DND-41 (cell line): ENCODE results near the gene RASA2.

Experiments
- ATAC-seq: fragments of 200-7000 bp; cut with Tn5 transposase; 3 replicates; pipeline ENCODE4 v1.9.1; 2021; ENCODE audit warnings: low read depth; ENCODE audit not compliant: insufficient read depth
- DNase-seq: peaks from one replicate; pipeline ENCODE4 v3.0.0-alpha.2; 2020
- H2AFZ ChIP-seq: 2 replicates; pipeline ENCODE4 v1.6.0; 2012; ENCODE audit warnings: low read depth, low read length
- H3K27ac ChIP-seq: 2 replicates; pipeline ENCODE4 v1.5.1; 2012; ENCODE audit warnings: low read length, inconsistent platforms
- H3K27me3 ChIP-seq: fragments of 200-600 bp; sonication (generic); 2 replicates; pipeline ENCODE4 v1.6.0; 2012; ENCODE audit warnings: low read length, mild to moderate bottlenecking, inconsistent platforms; ENCODE audit not compliant: insufficient read depth, poor library complexity
- H3K36me3 ChIP-seq: 2 replicates; pipeline ENCODE4 v1.5.1; 2012; ENCODE audit warnings: low read length, inconsistent platforms; ENCODE audit not compliant: insufficient read depth
- H3K4me1 ChIP-seq: 2 replicates; pipeline ENCODE4 v1.5.1; 2012; ENCODE audit warnings: mild to moderate bottlenecking, low read length; ENCODE audit not compliant: insufficient read depth
- H3K4me2 ChIP-seq: 2 replicates; pipeline ENCODE4 v1.6.0; 2012; ENCODE audit warnings: mild to moderate bottlenecking, moderate library complexity, low read length, inconsistent platforms; ENCODE audit not compliant: insufficient read depth
- H3K4me3 ChIP-seq, 2 experiments: fragments of 200-600 bp in 1 of 2; shearing (Covaris generic) in 1 of 2; 2 replicates each; pipeline ENCODE4 v1.5.1; 2012 to 2016; ENCODE audit warnings: inconsistent platforms in 2 of 2, low read length in 2 of 2, mild to moderate bottlenecking in 2 of 2, low read depth in 1 of 2, moderate library complexity in 1 of 2
- H3K79me2 ChIP-seq: 2 replicates; pipeline ENCODE4 v1.6.0; 2012; ENCODE audit warnings: low read length, inconsistent platforms; ENCODE audit not compliant: insufficient read depth
- H3K9ac ChIP-seq: 2 replicates; pipeline ENCODE4 v1.6.0; 2012; ENCODE audit warnings: low read depth, mild to moderate bottlenecking, inconsistent platforms, low read length, moderate library complexity
- H3K9me3 ChIP-seq: 2 replicates; pipeline ENCODE4 v1.5.1; 2012; ENCODE audit warnings: low read length, moderate library complexity, mild to moderate bottlenecking, inconsistent platforms; ENCODE audit not compliant: insufficient read depth, severe bottlenecking
- H4K20me1 ChIP-seq: 2 replicates; pipeline ENCODE4 v1.6.0; 2012; ENCODE audit warnings: low read length; ENCODE audit not compliant: insufficient read depth
- EZH2 ChIP-seq: IDR thresholded peaks from 3 replicates; pipeline ENCODE4 v1.6.1; 2012; ENCODE audit warnings: borderline replicate concordance, low read depth, mild to moderate bottlenecking, moderate library complexity, low read length, inconsistent platforms; ENCODE audit not compliant: severe bottlenecking
- TF ChIP-seq, protein P1 (sequence below): IDR thresholded peaks from 2 replicates; pipeline ENCODE4 v1.5.1; 2012; ENCODE audit warnings: borderline replicate concordance, low read length, moderate library complexity, mild to moderate bottlenecking; ENCODE audit not compliant: poor library complexity, severe bottlenecking; ENCODE audit errors: extremely low read depth

The RASA2 gene

DNA sequence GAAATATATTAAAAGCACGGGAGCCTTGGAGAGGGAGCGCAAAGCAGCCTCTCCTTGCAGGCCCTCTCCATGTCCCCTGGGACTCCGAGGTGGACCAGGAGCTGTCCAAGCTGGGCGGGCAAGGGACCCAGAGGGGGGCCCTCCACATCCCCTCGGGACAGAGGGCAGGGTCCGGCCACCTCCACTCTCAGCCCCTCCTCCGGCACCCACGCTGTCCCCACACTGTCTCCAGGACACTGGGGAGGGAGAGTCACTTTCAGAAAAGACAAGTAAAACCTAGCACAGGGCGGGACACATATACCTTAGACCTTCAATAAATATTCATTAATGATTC lies 173.8 kb downstream of the RASA2 start:
- H2AFZ ChIP-seq, result no peak overlapping the region
- H3K4me1 ChIP-seq, result no peaks in the 10 kb centered on the region
- no peak for ATAC-seq
- no peak for DNase-seq
- H3K27ac ChIP-seq, result no peak overlapping the region
- H3K4me2 ChIP-seq, result no peak overlapping the region
- no peak overlapping the region for H3K9ac ChIP-seq
- no peaks in the 10 kb centered on the region for H3K79me2 ChIP-seq
- H3K4me3 ChIP-seq, result no peak overlapping the region
- H3K36me3 ChIP-seq, result no peaks in the 10 kb centered on the region
- TF ChIP-seq, protein P1, sequence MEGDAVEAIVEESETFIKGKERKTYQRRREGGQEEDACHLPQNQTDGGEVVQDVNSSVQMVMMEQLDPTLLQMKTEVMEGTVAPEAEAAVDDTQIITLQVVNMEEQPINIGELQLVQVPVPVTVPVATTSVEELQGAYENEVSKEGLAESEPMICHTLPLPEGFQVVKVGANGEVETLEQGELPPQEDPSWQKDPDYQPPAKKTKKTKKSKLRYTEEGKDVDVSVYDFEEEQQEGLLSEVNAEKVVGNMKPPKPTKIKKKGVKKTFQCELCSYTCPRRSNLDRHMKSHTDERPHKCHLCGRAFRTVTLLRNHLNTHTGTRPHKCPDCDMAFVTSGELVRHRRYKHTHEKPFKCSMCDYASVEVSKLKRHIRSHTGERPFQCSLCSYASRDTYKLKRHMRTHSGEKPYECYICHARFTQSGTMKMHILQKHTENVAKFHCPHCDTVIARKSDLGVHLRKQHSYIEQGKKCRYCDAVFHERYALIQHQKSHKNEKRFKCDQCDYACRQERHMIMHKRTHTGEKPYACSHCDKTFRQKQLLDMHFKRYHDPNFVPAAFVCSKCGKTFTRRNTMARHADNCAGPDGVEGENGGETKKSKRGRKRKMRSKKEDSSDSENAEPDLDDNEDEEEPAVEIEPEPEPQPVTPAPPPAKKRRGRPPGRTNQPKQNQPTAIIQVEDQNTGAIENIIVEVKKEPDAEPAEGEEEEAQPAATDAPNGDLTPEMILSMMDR, result no peak
- TF ChIP-seq EZH2, result no peak
- peaks cover 12% of the 10 kb centered on the region for H3K9me3 ChIP-seq
- H4K20me1 ChIP-seq, result no peaks in the 10 kb centered on the region
- no peaks in the 10 kb centered on the region for H3K27me3 ChIP-seq

DNA sequence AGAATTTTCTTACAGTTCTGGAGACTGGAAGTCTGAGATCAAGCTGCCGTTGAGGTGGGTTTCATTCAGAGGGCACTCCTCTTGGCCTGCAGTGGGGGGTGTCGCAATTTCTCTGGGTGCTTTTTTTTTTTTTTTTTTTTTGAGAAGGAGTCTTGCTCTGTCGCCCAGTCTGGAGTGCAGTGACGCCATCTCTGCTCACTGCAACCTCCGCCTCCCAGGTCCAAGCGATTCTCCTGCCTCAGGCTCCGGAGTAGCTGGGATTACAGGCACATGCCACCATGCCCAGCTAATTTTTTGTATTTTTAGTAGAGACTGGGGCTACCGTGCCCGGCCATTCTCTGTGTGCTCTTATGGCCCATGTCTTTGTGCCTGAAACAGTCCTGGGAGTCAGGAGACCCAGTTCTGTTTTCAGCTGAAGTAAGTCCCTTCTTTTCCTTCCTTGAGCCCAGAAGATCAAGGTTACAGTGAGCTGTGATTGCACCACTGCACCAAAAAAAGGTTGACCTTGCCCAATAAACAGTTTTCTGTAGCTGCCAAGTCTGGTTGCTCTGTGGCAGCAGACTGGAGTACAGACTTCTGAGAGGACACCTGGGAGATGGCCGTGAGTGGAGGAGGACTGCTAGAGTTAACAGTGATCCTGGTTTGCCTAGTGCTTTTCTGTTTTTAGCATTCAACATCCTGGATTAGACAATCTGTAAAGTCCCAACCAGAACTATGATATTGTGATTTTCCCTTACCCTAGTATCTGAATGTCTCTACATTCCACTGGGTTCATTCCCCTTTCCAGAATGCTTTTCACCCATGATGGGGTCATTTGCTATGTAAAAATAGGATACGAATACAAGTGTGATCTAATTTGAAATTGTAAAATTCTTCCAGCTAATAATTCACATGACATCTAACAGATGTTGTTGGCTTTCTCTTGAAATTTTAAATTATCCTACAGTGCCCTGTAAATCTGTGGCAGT lies 174.7 kb downstream of the RASA2 start:
- ATAC-seq (no peak), DNase-seq (no peak)
- Histone ChIP-seq H3K27me3 (no peaks in the 10 kb centered on the region), H3K9me3 (peaks cover 12% of the 10 kb centered on the region), H3K27ac (no peak overlapping the region), H4K20me1 (no peaks in the 10 kb centered on the region), H3K4me2 (no peak overlapping the region), H3K4me1 (no peaks in the 10 kb centered on the region), H3K4me3 (no peak overlapping the region), H2AFZ (no peak overlapping the region), H3K9ac (no peak overlapping the region), H3K36me3 (no peaks in the 10 kb centered on the region), H3K79me2 (no peaks in the 10 kb centered on the region)
- TF ChIP-seq, protein P1, result no peak

DNA sequence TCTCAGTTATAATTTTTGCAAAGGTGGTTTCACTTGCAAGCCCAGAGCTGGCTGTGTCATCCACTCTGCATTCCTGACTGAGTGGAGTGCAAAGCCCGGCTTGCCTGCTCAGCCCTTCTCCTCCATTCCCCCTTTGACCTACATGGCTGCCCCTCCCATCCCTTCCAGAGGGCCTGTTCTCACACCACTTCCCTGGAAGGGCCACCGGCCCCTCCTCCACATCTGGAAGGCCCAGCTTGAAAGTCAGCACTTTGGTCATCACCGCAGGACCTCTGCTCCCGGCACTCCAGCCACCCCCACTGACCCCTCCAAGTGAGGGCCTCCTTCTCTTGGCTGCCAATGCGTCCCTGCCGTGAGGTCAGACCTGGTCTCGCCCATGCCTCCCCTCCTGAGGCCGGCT lies 177.2 kb downstream of the RASA2 start:
- no peaks in the 10 kb centered on the region for H3K79me2 ChIP-seq
- DNase-seq (no peak), ATAC-seq (no peak)
- no peak for TF ChIP-seq EZH2
- TF ChIP-seq, protein P1, result no peak
- no peaks in the 10 kb centered on the region for H3K27me3 ChIP-seq
- no peaks in the 10 kb centered on the region for H4K20me1 ChIP-seq
- H3K4me2 ChIP-seq, result no peak overlapping the region
- H2AFZ ChIP-seq, result no peak overlapping the region
- H3K36me3 ChIP-seq, result no peaks in the 10 kb centered on the region
- no peak overlapping the region for H3K4me3 ChIP-seq
- H3K27ac ChIP-seq, result no peak overlapping the region
- H3K9me3 ChIP-seq, result peaks cover 5% of the 10 kb centered on the region
- H3K4me1 ChIP-seq, result no peaks in the 10 kb centered on the region
- H3K9ac ChIP-seq, result no peak overlapping the region
